ENCODE results near the gene TMEM127.

Gene TMEM127

GRCh38 chr2:96207774-96208142 lies 58.0 kb downstream of the TMEM127 start:
- DNase-seq (ENCODE audit: low read depth in 2 of 2, low spot score in 1 of 2), result peak in 1 of 2 donors; percentile 5

DNA sequence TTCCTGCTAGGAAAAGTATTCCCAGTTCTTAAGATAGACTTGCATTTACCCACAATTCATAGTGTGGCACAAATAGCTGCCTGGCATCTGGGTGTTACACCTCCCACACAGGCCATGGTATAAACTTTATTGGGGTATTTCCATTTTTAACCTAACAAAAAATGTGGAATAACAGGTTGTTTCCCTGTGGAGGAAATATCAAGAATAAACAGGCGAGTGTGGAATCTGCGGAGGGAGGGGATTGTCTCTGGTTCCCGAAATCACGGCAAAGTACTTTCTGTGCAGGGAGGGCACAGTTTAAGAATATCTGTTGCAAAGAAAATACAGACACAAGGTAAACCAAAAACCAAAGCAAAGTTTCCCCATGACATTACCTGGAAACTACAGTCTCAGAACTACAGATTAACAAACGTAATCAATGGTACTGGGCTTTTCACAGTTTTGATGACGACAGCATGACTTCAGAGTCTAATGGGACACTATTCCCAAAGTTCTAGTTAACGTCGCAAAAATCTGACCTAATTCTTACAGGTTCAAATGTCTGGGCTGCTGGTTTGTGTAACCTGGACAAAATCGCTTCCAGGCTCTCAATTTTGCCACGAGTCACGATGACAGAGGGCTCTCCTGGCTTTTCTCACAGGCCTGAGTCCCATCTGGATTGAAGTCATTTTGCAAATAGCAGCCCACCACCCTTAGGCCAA lies 58.6 kb downstream of the TMEM127 start:
- no peak for DNase-seq (ENCODE audit: low read depth in 2 of 2, low spot score in 1 of 2)

DNA sequence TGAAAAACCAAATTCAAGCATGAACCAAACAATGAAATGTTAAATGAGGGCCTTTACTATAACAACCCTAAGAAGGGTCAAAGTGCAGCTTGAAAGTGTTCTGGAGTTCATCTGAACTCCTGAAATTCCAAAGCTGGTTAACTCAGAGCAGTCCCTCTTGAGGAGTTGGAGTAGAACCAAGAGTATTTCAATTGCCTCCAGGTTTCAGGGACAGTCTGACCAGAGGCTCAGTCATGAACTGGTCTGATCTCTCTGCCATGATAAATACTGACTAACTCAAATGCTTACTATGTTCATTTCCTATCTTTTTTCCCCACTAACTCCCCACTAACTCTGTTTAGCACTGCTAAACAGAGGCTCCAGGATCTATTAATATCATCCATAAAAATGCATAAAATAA lies 59.9 kb downstream of the TMEM127 start:
- DNase-seq (ENCODE audit: low read depth in 2 of 2, low spot score in 1 of 2), result no peak

DNA sequence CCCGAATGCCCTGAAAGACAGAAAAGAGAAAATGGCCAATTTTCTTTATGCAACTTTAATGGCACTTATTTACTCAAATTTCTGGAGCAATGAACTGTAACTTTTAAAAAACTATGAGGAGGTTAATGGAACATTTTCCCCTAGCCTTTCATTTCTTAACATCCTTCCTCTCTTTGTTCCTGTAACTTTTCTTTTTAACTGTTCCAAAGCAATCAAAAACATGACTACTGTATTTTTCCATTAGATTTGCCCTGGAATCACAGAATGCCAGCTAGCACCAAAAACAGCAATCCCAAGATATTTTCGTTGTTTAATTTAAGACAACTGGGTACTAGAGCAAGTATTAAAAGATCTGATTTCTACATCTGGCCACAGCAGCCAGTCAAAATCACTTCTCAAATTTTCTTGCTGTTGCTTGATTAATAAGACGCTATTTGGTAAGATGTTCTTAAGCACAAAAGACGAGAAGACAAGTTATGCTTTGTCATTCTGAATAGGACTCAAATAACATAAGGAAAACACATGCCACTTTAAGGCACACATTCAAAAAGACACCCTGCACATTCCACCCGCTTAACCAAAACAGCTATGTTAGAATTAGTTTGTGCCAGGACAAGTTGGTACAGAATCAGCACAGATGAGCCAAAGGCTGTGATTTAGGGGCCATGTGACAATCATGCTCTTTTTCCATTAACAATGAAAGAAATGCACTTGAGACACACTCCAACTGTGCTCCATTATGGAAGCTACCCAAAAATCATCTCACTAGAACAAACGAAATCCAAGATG lies 60.8 kb downstream of the TMEM127 start:
- DNase-seq (ENCODE audit: low read depth in 2 of 2, low spot score in 1 of 2), result no peak

GRCh38 chr2:96203130-96204028 lies 62.4 kb downstream of the TMEM127 start:
- DNase-seq (ENCODE audit: low read depth in 2 of 2, low spot score in 1 of 2), result no peak

DNA sequence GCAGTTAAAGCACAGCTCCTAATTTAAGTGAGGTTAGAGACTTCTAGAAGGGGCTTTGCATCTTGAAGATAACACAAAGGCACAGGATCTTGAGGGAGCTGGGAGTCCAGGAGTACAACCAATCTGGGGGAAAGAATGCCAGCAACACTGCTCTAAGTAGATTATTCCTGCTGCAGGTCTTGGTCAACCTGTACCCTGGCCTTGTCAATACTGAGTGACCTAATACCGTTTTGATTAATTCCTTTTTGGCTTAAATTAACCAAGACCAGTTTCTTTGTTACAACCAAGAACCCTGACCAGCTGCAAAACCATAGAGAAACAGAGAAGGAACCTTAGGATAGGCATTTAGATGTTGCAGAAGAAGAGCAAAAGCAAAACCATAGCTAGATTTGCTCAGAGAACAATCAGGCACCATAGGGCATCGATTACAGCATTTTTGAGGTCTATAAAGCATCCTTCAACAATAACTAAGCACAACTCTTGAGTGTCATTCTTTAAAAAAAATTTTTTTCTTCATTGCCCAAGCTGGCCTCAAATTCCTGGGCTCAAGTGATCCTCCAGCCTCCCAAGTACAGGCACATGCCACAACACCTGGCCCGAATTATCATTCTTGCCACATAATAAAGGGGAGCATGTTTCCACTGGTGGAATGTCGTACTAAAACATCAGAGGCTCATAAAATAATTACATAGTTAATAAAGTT lies 63.5 kb downstream of the TMEM127 start:
- DNase-seq (ENCODE audit: low read depth in 2 of 2, low spot score in 1 of 2), result no peak

GRCh38 chr2:96201338-96201737 lies 64.5 kb downstream of the TMEM127 start:
- no peak for DNase-seq (ENCODE audit: low read depth in 2 of 2, low spot score in 1 of 2)

GRCh38 chr2:96198921-96199320 lies 66.9 kb downstream of the TMEM127 start:
- no peak for DNase-seq (ENCODE audit: low read depth in 2 of 2, low spot score in 1 of 2)

Data from stimulated activated CD8-positive, alpha-beta memory T cell treated with anti-CD3 and anti-CD28 coated beads, Interleukin-4, amount 100 ng/mL, for 4 hours (primary cell).